ENCODE data around the gene G3BP2.
A peak's percentile ranks its signal among the peaks of the same experiment; 100 is the strongest.

Gene G3BP2

DNA sequence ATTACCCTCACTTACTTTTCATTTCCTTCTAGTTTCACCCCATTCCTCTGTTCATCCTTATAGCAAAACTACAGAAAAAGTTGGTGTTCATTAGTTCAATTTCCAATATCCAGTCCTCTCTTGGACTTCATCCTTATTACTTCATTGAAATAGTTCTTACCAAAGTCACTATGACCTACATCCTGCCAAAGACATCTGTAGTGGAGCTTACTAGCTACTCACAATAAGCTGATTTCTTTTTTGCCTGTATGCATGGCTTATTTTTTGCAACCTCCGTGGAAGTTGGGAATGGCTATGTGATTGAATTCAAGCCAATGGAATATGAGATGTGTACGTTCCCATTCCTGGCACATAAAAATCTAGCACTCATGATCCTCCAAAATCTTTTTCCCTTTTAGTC lies 38.3 kb downstream of the G3BP2 start:
- no peak overlapping the region for H3K27ac ChIP-seq
- TF ChIP-seq, protein P1, sequence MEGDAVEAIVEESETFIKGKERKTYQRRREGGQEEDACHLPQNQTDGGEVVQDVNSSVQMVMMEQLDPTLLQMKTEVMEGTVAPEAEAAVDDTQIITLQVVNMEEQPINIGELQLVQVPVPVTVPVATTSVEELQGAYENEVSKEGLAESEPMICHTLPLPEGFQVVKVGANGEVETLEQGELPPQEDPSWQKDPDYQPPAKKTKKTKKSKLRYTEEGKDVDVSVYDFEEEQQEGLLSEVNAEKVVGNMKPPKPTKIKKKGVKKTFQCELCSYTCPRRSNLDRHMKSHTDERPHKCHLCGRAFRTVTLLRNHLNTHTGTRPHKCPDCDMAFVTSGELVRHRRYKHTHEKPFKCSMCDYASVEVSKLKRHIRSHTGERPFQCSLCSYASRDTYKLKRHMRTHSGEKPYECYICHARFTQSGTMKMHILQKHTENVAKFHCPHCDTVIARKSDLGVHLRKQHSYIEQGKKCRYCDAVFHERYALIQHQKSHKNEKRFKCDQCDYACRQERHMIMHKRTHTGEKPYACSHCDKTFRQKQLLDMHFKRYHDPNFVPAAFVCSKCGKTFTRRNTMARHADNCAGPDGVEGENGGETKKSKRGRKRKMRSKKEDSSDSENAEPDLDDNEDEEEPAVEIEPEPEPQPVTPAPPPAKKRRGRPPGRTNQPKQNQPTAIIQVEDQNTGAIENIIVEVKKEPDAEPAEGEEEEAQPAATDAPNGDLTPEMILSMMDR (conservative IDR thresholded peaks at IDR 0.05), result no peak

DNA sequence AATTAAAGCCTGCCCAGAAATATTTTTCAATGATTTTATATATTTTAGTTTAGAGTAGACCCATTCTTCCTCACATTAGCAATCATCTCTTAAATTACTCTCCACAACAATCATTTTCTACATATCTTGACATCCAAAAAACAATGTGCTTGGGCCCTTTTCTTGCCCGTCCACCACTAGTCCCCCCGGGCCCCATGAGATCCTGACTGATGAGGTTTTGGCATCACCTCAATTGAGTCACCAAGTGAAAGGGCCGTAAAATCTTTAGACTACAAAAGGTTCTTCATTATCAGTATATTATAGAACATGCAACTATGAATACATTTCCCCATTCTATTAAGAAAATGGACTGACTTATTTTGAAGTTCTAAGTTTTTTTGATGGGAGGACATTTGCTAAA lies 38.9 kb downstream of the G3BP2 start:
- TF ChIP-seq, protein P1 (conservative IDR thresholded peaks at IDR 0.05), result no peak
- H3K27ac ChIP-seq, result no peak overlapping the region

DNA sequence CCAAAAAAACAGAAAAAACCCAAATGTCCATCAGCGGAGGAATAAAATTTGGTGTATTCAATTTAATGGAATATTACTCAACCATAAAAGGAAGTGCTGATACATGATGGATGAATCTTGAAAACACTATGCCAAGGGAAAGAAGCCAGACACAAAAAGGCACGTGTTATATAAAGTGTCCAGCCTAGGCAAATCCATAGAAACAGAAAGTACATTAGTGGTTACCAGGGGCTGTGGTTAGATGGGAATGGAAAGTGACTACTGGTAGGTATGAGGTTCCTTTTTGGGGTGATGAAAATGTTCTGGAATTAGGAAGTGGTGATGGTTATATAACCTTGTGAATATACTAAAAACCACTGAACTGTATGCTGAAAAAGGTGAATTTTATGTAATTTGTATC lies 39.4 kb downstream of the G3BP2 start:
- TF ChIP-seq, protein P1 (conservative IDR thresholded peaks at IDR 0.05), result no peak
- no peak overlapping the region for H3K27ac ChIP-seq

DNA sequence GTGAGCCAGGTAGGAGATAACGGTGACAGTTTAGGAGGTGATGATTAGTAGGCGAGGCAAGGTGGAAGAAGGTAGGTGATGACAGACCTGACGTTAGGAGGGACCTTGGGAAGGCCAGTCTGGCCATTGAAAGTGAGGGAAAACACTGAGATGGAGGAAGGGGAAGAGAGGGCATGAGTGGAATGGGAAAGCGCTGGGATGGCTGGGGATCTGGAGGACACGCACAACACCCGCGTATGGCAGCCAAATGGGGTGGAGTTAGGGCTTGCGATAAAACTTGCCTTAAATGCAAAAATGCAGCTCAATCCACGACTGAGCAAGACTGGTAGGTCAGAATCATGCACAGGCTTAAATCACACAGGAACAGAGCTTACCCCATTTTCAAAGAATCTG lies 42.3 kb downstream of the G3BP2 start:
- TF ChIP-seq, protein P1 (conservative IDR thresholded peaks at IDR 0.05), result no peak
- H3K27ac ChIP-seq, result peak overlapping the region; percentile 55

DNA sequence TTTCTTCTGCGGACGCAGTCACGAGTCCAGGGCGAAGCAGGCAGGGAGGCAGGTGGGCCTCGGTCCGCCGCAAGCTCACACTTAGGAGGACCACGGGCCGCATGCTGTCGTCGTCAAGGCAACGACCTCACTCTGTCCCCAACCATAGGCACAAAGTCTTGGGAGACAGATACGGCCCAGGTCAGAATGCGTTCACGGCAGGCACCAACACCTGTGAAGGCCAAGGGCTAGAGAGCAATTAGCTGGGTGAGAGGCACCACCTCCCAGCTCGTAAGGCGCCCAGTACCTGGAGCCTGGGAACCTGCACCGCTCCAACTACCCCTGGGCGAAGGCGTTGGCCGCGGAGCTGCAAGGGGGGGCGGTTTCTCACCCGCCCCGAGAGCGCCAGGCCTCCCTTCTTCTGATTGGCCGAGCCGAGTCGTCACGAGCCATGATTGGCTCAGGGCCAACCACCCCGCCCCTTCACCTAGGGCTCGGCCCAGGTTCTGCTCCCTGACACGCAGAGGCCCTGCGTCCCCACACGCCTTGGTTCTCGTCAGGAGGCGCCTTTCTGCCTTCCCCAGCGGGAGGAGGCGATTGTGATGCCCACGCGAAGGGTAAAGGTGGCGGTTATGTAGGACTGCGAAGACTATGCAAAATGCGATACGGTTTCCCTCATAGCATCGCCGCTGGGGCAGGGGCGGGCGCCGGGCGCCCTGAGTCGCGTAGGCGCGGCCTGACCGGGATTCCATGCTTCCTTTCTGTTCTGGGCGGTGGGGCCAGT lies 42.9 kb downstream of the G3BP2 start, which contains the start of gene CDKL2:
TSS of gene CDKL2 (minus strand) at position 355 of the 763 bp plus-strand sequence. CDS start 4,540 bp downstream, outside the sequence.
- H3K27ac ChIP-seq, result peak within 1 kb of the TSS; percentile 55

DNA sequence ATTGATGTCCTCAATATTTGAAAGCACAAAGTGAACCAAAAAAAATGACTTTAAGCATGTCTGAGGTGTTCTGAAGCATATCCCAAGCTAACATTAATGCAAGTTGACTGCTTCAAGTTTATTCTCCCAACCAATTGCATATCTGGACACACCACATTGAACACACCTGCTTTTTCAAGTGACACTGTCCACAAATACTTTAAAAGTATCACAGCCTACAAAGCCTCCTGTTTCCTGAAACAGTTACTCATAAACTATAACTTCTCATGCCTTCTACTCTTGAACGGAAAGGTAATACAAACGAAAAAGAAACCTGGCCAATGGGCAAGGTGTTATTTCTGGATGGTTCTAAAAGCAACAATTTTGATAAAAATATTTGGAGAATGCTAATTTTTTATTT lies 44.0 kb downstream of the G3BP2 start:
- H3K27ac ChIP-seq, result no peak overlapping the region
- TF ChIP-seq, protein P1 (conservative IDR thresholded peaks at IDR 0.05), result no peak

More for the DNA sequence above, 42.9 kb downstream of the G3BP2 start, which contains the start of gene CDKL2:
- TF ChIP-seq, protein P1 (conservative IDR thresholded peaks at IDR 0.05), result no peak

DNA sequence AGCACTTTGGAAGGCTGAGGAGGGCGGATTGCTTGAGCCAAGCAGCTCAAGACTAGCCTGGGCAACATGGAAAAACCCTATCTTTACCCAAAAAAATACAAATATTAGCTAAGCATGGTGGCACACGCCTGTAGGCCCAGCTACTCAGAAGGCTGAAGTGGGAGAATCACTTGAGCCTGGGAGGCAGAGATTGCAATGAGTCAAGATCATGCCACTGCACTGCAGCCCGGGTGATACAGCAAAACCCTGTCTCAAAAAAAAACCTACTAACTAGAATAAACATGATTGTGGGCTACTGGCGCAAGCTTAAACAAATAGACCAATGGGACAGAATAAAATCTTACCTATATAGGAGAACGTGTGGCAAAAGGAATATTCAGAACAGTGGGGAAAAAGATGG lies 50.2 kb downstream of the G3BP2 start:
- no peak overlapping the region for H3K27ac ChIP-seq
- TF ChIP-seq, protein P1 (conservative IDR thresholded peaks at IDR 0.05), result no peak

Data from VCaP (cell line).